ENCODE data around the gene SLC30A7.

The SLC30A7 gene

DNA sequence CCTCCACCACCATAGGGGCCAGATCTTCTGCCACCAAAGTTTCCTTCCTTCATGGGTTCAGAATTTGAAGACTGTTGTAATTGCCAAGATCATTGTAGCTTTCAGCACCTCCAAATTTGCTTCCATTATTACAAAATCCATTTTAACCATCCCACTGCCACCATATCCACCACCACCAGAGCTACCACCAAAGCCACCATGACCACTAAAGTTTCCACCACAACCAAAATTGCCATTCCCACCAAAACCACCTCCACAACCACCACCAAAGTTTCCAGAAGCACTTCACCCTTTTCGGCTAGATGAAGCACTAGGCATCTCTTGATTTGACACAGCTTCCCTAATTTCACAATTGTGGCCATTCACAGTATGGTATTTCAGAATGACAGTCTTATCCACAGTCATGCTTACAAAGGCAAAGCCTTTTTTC is 45.2 kb downstream of the SLC30A7 start:
- H3K27ac ChIP-seq (ENCODE audit: low read depth, low read length, poor library complexity, severe bottlenecking): no peak overlapping the region
- H2AFZ ChIP-seq (ENCODE audit: low read length): no peak overlapping the region
- H3K4me2 ChIP-seq (ENCODE audit: low read length): no peak overlapping the region
- peaks cover 48% of the 10 kb centered on the region for H3K36me3 ChIP-seq (ENCODE audit: insufficient read depth, low read length)
- no peaks in the 10 kb centered on the region for H3K9me2 ChIP-seq (ENCODE audit: low read depth, low read length)
- no peaks in the 10 kb centered on the region for H3F3A ChIP-seq (ENCODE audit: insufficient read depth, low read length)
- no peaks in the 10 kb centered on the region for H3K27me3 ChIP-seq (ENCODE audit: insufficient read depth, low read length)
- H3K9me3 ChIP-seq (ENCODE audit: low read length): no peaks in the 10 kb centered on the region
- no peak overlapping the region for H3K4me3 ChIP-seq (ENCODE audit: low read depth, low read length, poor library complexity, severe bottlenecking)
- H3K4me1 ChIP-seq (ENCODE audit: insufficient read depth, low read length, severe bottlenecking): no peaks in the 10 kb centered on the region
- TF ChIP-seq, protein P1, sequence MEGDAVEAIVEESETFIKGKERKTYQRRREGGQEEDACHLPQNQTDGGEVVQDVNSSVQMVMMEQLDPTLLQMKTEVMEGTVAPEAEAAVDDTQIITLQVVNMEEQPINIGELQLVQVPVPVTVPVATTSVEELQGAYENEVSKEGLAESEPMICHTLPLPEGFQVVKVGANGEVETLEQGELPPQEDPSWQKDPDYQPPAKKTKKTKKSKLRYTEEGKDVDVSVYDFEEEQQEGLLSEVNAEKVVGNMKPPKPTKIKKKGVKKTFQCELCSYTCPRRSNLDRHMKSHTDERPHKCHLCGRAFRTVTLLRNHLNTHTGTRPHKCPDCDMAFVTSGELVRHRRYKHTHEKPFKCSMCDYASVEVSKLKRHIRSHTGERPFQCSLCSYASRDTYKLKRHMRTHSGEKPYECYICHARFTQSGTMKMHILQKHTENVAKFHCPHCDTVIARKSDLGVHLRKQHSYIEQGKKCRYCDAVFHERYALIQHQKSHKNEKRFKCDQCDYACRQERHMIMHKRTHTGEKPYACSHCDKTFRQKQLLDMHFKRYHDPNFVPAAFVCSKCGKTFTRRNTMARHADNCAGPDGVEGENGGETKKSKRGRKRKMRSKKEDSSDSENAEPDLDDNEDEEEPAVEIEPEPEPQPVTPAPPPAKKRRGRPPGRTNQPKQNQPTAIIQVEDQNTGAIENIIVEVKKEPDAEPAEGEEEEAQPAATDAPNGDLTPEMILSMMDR (IDR thresholded peaks at IDR 0.05; ENCODE audit: low read length): no peak
- no peak for TF ChIP-seq EZH2 (IDR thresholded peaks at IDR 0.05; ENCODE audit: borderline replicate concordance, low read length)
- no peaks in the 10 kb centered on the region for H3K79me2 ChIP-seq (ENCODE audit: insufficient read depth, low read length)
- no peaks in the 10 kb centered on the region for H4K20me1 ChIP-seq (ENCODE audit: insufficient read depth, low read length)
- H3K9ac ChIP-seq (ENCODE audit: low read length): no peak overlapping the region

DNA sequence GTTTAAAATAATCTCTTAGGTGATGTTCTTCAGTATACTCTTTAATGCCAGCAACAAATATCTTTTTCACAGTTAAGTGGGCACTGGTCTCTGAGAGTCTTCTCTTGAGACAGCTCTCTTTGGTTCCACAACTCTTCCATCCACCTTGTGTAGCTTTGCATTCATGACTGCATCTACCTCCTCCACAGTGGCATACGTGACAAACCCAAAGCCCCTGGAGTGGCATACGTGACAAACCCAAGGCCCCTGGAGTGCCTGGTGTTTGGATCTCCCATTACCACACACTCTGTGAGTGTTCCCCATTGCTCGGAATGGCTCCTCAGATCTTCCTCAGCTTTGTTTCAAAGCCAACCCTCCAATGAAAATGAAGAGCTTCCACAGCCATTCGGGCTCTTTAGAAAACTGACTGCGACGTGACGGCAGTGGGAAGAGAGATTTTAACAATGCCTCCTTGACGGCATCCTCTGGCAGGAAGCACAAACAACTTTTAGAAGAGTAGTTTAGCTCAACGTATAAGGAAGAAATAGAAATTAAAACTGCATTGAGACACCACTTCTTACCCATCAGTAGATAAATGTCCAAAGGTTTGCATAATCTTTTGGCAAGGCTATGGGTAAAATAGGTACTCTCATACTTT is 45.8 kb downstream of the SLC30A7 start:
- TF ChIP-seq, protein P1 (IDR thresholded peaks at IDR 0.05; ENCODE audit: low read length): no peak
- no peak for TF ChIP-seq EZH2 (IDR thresholded peaks at IDR 0.05; ENCODE audit: borderline replicate concordance, low read length)
- peaks cover 44% of the 10 kb centered on the region for H3K36me3 ChIP-seq (ENCODE audit: insufficient read depth, low read length)

DNA sequence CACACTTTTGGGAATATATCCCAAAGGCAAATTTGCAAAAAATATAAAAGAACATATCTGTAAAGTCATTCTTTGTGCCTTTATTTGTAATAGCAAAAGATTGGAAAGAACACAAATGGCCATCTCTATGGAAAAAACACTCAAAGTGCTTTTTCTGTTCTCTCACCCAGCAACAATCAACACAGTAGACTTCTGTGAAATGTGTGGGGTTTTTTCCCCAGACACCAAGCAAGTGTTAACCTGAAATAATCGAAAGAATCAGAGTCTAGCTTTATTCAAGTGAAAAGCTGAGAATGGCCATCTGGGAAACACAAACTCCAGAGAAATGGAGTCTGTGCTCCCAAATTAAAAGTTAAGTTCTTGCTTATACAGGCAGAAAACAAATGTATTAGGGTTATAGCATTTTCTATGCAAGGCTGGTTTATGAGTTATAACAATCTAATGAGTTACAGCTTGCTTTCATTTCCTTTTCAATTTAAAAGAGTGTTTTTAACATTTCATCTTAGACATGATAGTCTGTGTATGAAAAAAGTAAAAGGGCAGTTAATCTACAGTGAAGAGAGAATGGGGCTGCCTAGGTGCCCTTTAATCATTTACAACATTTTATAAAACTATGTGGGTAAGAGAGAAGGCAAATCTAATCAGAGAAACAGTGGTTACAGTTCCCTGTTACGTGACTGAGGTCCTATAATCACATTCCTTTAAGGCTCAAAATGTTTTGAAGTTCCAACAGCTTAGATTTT is 46.6 kb downstream of the SLC30A7 start:
- Histone ChIP-seq H3K27me3 (ENCODE audit: insufficient read depth, low read length) (no peaks in the 10 kb centered on the region), H3K36me3 (ENCODE audit: insufficient read depth, low read length) (peaks cover 36% of the 10 kb centered on the region), H4K20me1 (ENCODE audit: insufficient read depth, low read length) (no peaks in the 10 kb centered on the region), H3K27ac (ENCODE audit: low read depth, low read length, poor library complexity, severe bottlenecking) (no peak overlapping the region), H3K9me3 (ENCODE audit: low read length) (no peaks in the 10 kb centered on the region), H3K79me2 (ENCODE audit: insufficient read depth, low read length) (no peaks in the 10 kb centered on the region), H3F3A (ENCODE audit: insufficient read depth, low read length) (no peaks in the 10 kb centered on the region), H2AFZ (ENCODE audit: low read length) (no peak overlapping the region), H3K9me2 (ENCODE audit: low read depth, low read length) (no peaks in the 10 kb centered on the region), H3K4me3 (ENCODE audit: low read depth, low read length, poor library complexity, severe bottlenecking) (no peak overlapping the region), H3K4me1 (ENCODE audit: insufficient read depth, low read length, severe bottlenecking) (no peaks in the 10 kb centered on the region), H3K4me2 (ENCODE audit: low read length) (no peak overlapping the region), H3K9ac (ENCODE audit: low read length) (no peak overlapping the region)
- TF ChIP-seq, protein P1 (IDR thresholded peaks at IDR 0.05; ENCODE audit: low read length): no peak
- TF ChIP-seq EZH2 (IDR thresholded peaks at IDR 0.05; ENCODE audit: borderline replicate concordance, low read length): no peak

More for the DNA sequence above, 45.8 kb downstream of the SLC30A7 start:
- no peaks in the 10 kb centered on the region for H4K20me1 ChIP-seq (ENCODE audit: insufficient read depth, low read length)
- H3F3A ChIP-seq (ENCODE audit: insufficient read depth, low read length): no peaks in the 10 kb centered on the region
- H3K27ac ChIP-seq (ENCODE audit: low read depth, low read length, poor library complexity, severe bottlenecking): no peak overlapping the region
- no peaks in the 10 kb centered on the region for H3K9me3 ChIP-seq (ENCODE audit: low read length)
- no peaks in the 10 kb centered on the region for H3K4me1 ChIP-seq (ENCODE audit: insufficient read depth, low read length, severe bottlenecking)
- no peak overlapping the region for H3K4me2 ChIP-seq (ENCODE audit: low read length)
- no peak overlapping the region for H2AFZ ChIP-seq (ENCODE audit: low read length)
- H3K79me2 ChIP-seq (ENCODE audit: insufficient read depth, low read length): no peaks in the 10 kb centered on the region
- H3K4me3 ChIP-seq (ENCODE audit: low read depth, low read length, poor library complexity, severe bottlenecking): no peak overlapping the region
- H3K27me3 ChIP-seq (ENCODE audit: insufficient read depth, low read length): no peaks in the 10 kb centered on the region
- no peak overlapping the region for H3K9ac ChIP-seq (ENCODE audit: low read length)
- H3K9me2 ChIP-seq (ENCODE audit: low read depth, low read length): no peaks in the 10 kb centered on the region

Data from OCI-LY1 (cell line).